GM18870 (cell line): ENCODE results near the gene HOXC9.

Source experiments
- ATAC-seq: cut with Tn5 transposase; IDR thresholded peaks from one replicate; pipeline ENCODE4 v1.9.1; 2021; ENCODE audit warnings: moderate library complexity; ENCODE audit not compliant: unreplicated experiment

HOXC9 gene

GRCh38 chr12:54049108-54049507 lies 49.1 kb downstream of the HOXC9 start:
- ATAC-seq, result no peak

- ATAC-seq, result no peak
Measured at GRCh38 chr12:54050482-54050810, 50.5 kb downstream of the HOXC9 start.

DNA sequence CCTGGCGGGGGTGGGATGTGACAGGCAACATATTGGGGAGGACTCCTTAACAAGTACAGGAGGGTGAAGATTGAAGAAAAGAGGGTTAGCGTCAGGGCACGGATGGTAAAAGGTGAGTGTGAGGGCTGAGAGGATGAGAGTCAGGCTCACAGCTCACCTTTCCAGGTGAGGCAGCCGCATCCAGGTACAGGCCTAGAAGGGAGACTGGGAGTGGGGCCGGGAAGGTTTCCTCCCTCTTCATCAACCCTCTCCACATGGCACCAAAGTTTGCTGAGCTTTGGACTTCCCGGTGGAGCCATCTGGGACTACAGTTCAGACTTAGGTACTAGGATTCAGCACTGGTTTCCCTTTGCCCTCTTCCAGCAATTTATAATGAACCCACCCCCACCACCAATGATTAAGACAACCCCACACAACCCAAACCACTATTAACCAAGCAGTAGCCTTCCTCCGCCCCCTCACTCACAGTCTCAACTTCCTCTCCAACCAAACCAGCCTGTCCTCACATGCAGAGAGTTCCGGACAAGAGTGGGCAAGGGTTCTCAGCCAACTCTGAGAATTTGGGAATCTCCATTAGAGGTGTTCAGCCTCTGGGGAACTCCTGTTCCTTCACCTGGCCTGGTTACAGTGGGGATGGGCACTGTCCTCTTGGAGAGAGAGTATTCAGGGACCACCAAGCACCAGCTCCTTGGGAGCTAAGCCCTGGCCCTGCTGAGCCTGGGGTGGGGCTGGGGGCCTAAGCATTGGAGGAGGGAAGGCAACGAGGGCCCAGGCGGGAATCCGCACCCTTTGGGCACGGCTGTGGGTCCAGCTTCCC lies 51.3 kb downstream of the HOXC9 start:
- no peak for ATAC-seq

GRCh38 chr12:54051874-54052437 lies 52.0 kb downstream of the HOXC9 start:
- ATAC-seq, result no peak

DNA sequence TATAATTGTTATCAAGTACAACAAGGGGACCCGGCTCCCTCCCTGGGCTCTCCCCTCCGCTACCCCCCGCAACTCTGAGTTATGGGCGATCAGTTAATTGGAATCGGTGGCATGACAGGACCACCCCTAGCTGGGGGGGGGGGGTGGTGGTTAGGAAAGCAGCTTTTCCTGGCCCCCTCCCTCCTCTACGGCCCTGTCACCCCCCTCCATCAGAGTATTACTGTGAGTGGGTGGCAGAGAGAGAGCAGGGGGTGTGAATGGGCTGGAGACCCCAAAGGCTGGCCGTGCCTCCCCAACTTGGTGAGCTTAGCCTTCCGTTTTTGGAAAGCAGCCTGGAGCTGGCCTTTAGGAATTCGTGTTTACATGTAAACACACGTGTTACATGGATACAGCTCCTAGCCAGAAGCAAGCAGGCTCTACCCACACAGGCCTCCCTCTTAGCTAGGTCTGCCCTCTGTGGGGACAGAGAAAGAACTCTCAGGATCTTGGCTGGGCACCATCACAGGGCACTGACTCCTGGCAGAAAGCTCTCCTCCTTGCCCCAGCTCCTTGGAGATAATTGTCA lies 52.6 kb downstream of the HOXC9 start:
- no peak for ATAC-seq
